ENCODE results near the gene CELSR3. TPM values are rescaled to one million over a fixed set of nuclear protein-coding genes. Genes with fewer than 3 reads are reported as not detected.

The CELSR3 gene
- total RNA-seq, 1 experiment from 2014 or later: 23.9 TPM

DNA sequence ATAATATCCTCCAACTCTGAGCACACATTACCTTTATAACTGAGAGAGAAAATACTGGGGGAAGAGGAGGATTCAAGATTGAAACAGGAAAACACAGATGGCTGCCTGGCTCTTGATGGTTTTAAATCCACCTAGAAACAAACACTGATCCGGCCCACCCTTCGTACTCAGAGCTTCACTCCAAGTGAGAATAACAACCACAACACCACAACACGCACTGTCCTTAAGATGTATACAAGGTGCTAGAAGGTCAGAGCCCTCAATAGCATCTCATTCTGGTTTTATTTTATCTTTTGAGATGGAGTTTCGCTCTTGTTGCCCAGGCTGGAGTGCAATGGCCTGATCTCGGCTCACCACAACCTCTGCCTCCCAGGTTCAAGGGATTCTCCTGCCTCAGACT is 44.5 kb upstream of the CELSR3 start:
- H4K5ac ChIP-seq (ENCODE audit: insufficient read length, low read depth, low read length): no peak overlapping the region
- H2BK20ac ChIP-seq (ENCODE audit: low read depth, low read length, poor library complexity, severe bottlenecking): no peak overlapping the region
- Mint-ChIP-seq H3K36me3 (ENCODE audit: insufficient read depth in 1 of 3, low read depth in 3 of 3) (peaks cover 42 to 74% (median 73%) of the 10 kb centered on the region in 3 experiments; a peak in 6 of 7 replicates), H3K4me1 (peaks cover 43 to 45% of the 10 kb centered on the region in 2 experiments), H3K9me3 (no peaks in the 10 kb centered on the region), H3K27ac (peak overlapping the region in 2 of 3 experiments; percentile 21 to 44; a peak in 2 of 7 replicates), H3K27me3 (ENCODE audit: low read depth) (no peaks in the 10 kb centered on the region), H3K4me3 (no peak overlapping the region)
- no peak overlapping the region for H3K4me2 ChIP-seq (ENCODE audit: insufficient read depth, insufficient read length, low read length)
- no peak overlapping the region for H3K9ac ChIP-seq (ENCODE audit: extremely low read depth, insufficient read length, low read length)
- no peak overlapping the region for H2BK5ac ChIP-seq (ENCODE audit: insufficient read length, low read length)
- H2AK5ac ChIP-seq (ENCODE audit: insufficient read length, low read length): no peak overlapping the region
- no peaks in the 10 kb centered on the region for H3K23me2 ChIP-seq (ENCODE audit: insufficient read length, low read depth, low read length, poor library complexity, severe bottlenecking)
- H3K4ac ChIP-seq (ENCODE audit: low read depth, low read length): no peak overlapping the region
- no peak overlapping the region for H2BK120ac ChIP-seq (ENCODE audit: low read depth, low read length, poor library complexity, severe bottlenecking)
- no peak overlapping the region for H4K91ac ChIP-seq (ENCODE audit: insufficient read length, low read depth, low read length)
- no peak overlapping the region for H4K8ac ChIP-seq (replicated peaks; ENCODE audit: insufficient read length, low read depth, low read length)
- no peaks in the 10 kb centered on the region for H4K20me1 ChIP-seq (ENCODE audit: control insufficient read depth, insufficient read depth, insufficient read length)
- no peak overlapping the region for H3K14ac ChIP-seq (ENCODE audit: insufficient read depth, low read length)
- H3T11ph ChIP-seq (ENCODE audit: low read length): no peak overlapping the region
- no peak overlapping the region for H3K23ac ChIP-seq (ENCODE audit: insufficient read length, low read depth, low read length)
- no peak for DNase-seq
- H2AFZ ChIP-seq (ENCODE audit: low read length): no peak overlapping the region
- H3K79me2 ChIP-seq (ENCODE audit: insufficient read depth, low read length): peaks cover 65% of the 10 kb centered on the region; the same call in 1 of the 2 replicates
- no peak overlapping the region for H3K56ac ChIP-seq (ENCODE audit: insufficient read length, low read depth, low read length)
- no peak overlapping the region for H2BK15ac ChIP-seq (ENCODE audit: low read depth, low read length)
- H3K79me1 ChIP-seq (ENCODE audit: insufficient read depth, low read depth, low read length, poor library complexity, severe bottlenecking): peaks cover 6% of the 10 kb centered on the region
- H3K4me1 ChIP-seq (ENCODE audit: insufficient read depth, low read length): no peaks in the 10 kb centered on the region; the same call in 1 of the 2 replicates
- H3K27ac ChIP-seq (ENCODE audit: insufficient read length, low read depth, low read length): no peak overlapping the region
- WGBS (ENCODE audit: extremely low coverage, insufficient read length, low lambda C conversion rate): no CpG with 5 or more reads among the region's 5 CpGs
- H3K18ac ChIP-seq (ENCODE audit: insufficient read length, low read depth, low read length): no peak overlapping the region
- H3K27me3 ChIP-seq (ENCODE audit: insufficient read depth, low read length): no peaks in the 10 kb centered on the region
- no peaks in the 10 kb centered on the region for H3K9me3 ChIP-seq (ENCODE audit: control insufficient read depth, low read depth, low read length)
- H2BK12ac ChIP-seq (ENCODE audit: insufficient read length, low read depth, low read length): no peak overlapping the region
- TF ChIP-seq, protein P1, sequence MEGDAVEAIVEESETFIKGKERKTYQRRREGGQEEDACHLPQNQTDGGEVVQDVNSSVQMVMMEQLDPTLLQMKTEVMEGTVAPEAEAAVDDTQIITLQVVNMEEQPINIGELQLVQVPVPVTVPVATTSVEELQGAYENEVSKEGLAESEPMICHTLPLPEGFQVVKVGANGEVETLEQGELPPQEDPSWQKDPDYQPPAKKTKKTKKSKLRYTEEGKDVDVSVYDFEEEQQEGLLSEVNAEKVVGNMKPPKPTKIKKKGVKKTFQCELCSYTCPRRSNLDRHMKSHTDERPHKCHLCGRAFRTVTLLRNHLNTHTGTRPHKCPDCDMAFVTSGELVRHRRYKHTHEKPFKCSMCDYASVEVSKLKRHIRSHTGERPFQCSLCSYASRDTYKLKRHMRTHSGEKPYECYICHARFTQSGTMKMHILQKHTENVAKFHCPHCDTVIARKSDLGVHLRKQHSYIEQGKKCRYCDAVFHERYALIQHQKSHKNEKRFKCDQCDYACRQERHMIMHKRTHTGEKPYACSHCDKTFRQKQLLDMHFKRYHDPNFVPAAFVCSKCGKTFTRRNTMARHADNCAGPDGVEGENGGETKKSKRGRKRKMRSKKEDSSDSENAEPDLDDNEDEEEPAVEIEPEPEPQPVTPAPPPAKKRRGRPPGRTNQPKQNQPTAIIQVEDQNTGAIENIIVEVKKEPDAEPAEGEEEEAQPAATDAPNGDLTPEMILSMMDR (conservative IDR thresholded peaks at IDR 0.05): no peak

Data from H9 (cell line).